ENCODE measurements around the gene MFN1.

GRCh38 chr3:179321668-179322285, 25.7 kb upstream of the MFN1 start:
- no peak for TF ChIP-seq TAF1 (IDR thresholded peaks at IDR 0.05; ENCODE audit: borderline replicate concordance, insufficient read depth, low read length)
- no peak for TF ChIP-seq SIN3A (IDR thresholded peaks at IDR 0.05; ENCODE audit: borderline replicate concordance, insufficient read depth, low read length)
- no peak for TF ChIP-seq POLR2AphosphoS5 (IDR thresholded peaks at IDR 0.05; ENCODE audit: low read depth, low read length)

All from PFSK-1 (cell line).